Measurements from ENCODE around the gene CCM2.

CCM2 gene

GRCh38 chr7:45000093-45001032, at the start of gene CCM2:
CCM2 (plus strand) TSS chr7:45000201; CDS start chr7:45000334, 133 bp downstream.
- peak in 2 of 6 experiments; percentile 33 to 47 for DNase-seq

- no peak for DNase-seq
Observed at GRCh38 chr7:44953156-44953555, 46.8 kb upstream of the CCM2 start.

- no peak for DNase-seq
Observed at GRCh38 chr7:44955733-44956132, 44.3 kb upstream of the CCM2 start.

GRCh38 chr7:44956157-44956766, 43.7 kb upstream of the CCM2 start:
- DNase-seq, result no peak

GRCh38 chr7:44958645-44959344, 41.2 kb upstream of the CCM2 start:
- no peak for DNase-seq

- DNase-seq, result peak in 1 of 6 experiments; percentile 6
Observed at GRCh38 chr7:44959433-44959951, 40.5 kb upstream of the CCM2 start.

- DNase-seq, result no peak
Observed at GRCh38 chr7:44960011-44960580, 39.9 kb upstream of the CCM2 start.

- no peak for DNase-seq
Observed at GRCh38 chr7:44961844-44962482, 38.0 kb upstream of the CCM2 start.

GRCh38 chr7:44962483-44963251, 37.3 kb upstream of the CCM2 start:
- DNase-seq, result no peak

GRCh38 chr7:44963364-44964290, 36.4 kb upstream of the CCM2 start:
- no peak for DNase-seq

- DNase-seq, result no peak
Observed at GRCh38 chr7:44964384-44964830, 35.6 kb upstream of the CCM2 start.

GRCh38 chr7:44964831-44965440, 35.1 kb upstream of the CCM2 start:
- DNase-seq, result no peak

- DNase-seq, result no peak
Observed at GRCh38 chr7:44965441-44965903, 34.5 kb upstream of the CCM2 start.

- no peak for DNase-seq
Observed at GRCh38 chr7:44965937-44966730, 33.9 kb upstream of the CCM2 start.

GRCh38 chr7:44966731-44967538, 33.1 kb upstream of the CCM2 start:
- no peak for DNase-seq

GRCh38 chr7:44967571-44968446, 32.2 kb upstream of the CCM2 start:
- DNase-seq, result no peak

Measured in stimulated activated naive CD4-positive, alpha-beta T cell (primary cell).